ENCODE measurements around the gene KHK. TPM values are rescaled to one million over a fixed set of nuclear protein-coding genes. Genes with fewer than 3 reads are reported as not detected.
A peak's percentile ranks its signal among the peaks of the same experiment; 100 is the strongest.

Gene KHK
- total and polyA plus RNA-seq, 9 of the 15 experiments (the other 6 are each of a cell fraction or from before 2014, with no cell fraction given), result 1.5 to 10.7 (median 5.2) TPM

- TF ChIP-seq ZBTB33 (CRISPR knock-in tag; IDR thresholded peaks at IDR 0.05) (no peak), FOS (IDR thresholded peaks at IDR 0.05; ENCODE audit: extremely low read depth, insufficient read length) (no peak), SP2 (IDR thresholded peaks at IDR 0.05; ENCODE audit: extremely low read depth, low read depth, low read length, poor library complexity, severe bottlenecking) (peak; percentile 89), ZNF384 (IDR thresholded peaks at IDR 0.05; ENCODE audit: low read depth, low read length) (no peak), ZZZ3 (IDR thresholded peaks at IDR 0.05) (no peak), ZNF146 (CRISPR knock-in tag; IDR thresholded peaks at IDR 0.05; ENCODE audit: unreplicated experiment) (no peak), ELF4 (CRISPR knock-in tag; IDR thresholded peaks at IDR 0.05) (no peak), ZBTB9 (CRISPR knock-in tag; IDR thresholded peaks at IDR 0.05) (peak; percentile 99), BRF2 (IDR thresholded peaks at IDR 0.05; ENCODE audit: borderline replicate concordance, insufficient read depth, insufficient read length) (no peak), WHSC1 (IDR thresholded peaks at IDR 0.05; ENCODE audit: low read length) (no peak), TOE1 (IDR thresholded peaks at IDR 0.05; ENCODE audit: borderline replicate concordance) (no peak), TOE1 (CRISPR knock-in tag; IDR thresholded peaks at IDR 0.05; ENCODE audit: borderline replicate concordance, low read depth) (no peak), HDGF (IDR thresholded peaks at IDR 0.05) (no peak), MCM7 (IDR thresholded peaks at IDR 0.05) (no peak), ID3 (CRISPR knock-in tag; IDR thresholded peaks at IDR 0.05) (no peak), ID3 (tag; IDR thresholded peaks at IDR 0.05) (no peak), MAFK (IDR thresholded peaks at IDR 0.05; ENCODE audit: low read length) (no peak), ZSCAN32 (CRISPR knock-in tag; IDR thresholded peaks at IDR 0.05) (no peak), ZNF12 (CRISPR knock-in tag; IDR thresholded peaks at IDR 0.05) (no peak; the same call in 1 of the 2 replicates), TGIF2 (CRISPR knock-in tag; IDR thresholded peaks at IDR 0.05) (no peak), NFIC (IDR thresholded peaks at IDR 0.05) (peak; percentile 29), GATAD2A (IDR thresholded peaks at IDR 0.05) (no peak), SREBF1 (IDR thresholded peaks at IDR 0.05; ENCODE audit: borderline replicate concordance, low read depth, low read length) (no peak), MTA1 (IDR thresholded peaks at IDR 0.05; ENCODE audit: borderline replicate concordance) (no peak), SAP30 (IDR thresholded peaks at IDR 0.05; ENCODE audit: borderline replicate concordance, insufficient read depth, low read depth, low read length, poor library complexity, severe bottlenecking) (peak; percentile 75)
These were observed 15.1 kb upstream of the KHK start, which contains the start of gene OST4 (continued) for GRCh38 chr2:27071277-27071989.
